Measurements from ENCODE around the gene FUT8. TPM values are rescaled to one million over a fixed set of nuclear protein-coding genes. Genes with fewer than 3 reads are reported as not detected.

Gene FUT8
- total and polyA plus RNA-seq, 2 donors (not counting 1 experiment from before 2014, with no cell fraction given), result 13.2 to 91.8 TPM

DNA sequence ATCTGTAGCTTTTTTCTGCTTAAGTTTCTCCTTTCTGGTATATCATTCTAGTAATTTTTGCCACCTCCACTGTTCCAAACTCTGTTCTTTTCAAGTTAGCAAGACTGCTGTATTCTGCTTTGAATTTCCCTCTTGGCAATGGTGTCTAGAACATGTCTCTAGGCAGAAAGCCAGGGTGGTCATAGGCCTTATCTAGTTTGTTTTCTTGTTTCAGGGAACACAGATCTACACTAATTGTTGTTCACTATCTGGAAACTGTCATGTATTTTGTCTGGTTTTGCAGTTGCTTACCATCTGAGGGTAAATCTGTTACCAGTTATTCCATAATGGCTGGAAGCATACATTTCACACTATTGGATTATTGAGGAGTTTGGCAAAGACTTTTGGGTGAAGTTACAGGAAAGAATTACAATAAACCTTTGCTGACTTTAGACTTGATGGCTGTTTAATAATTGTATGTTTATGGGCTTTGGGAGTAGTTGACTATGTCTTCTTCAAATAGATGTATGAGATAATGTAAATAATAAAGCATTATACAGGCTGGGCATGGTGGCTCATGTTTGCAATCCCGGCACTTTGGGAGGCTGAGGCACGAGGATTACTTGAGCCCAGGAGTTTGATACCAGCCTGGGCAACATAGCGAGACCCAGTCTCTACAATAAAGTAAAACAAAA lies 41.4 kb downstream of the FUT8 start:
- H3K4me1 Mint-ChIP-seq, result peaks cover 42% of the 10 kb centered on the region
- Histone ChIP-seq H3K36me3 (replicated peaks in 1 of 2; ENCODE audit: control extremely low read depth in 1 of 2, control insufficient read depth in 1 of 2, extremely low read depth in 1 of 2, insufficient read depth in 2 of 2, low read length in 1 of 2) (peaks cover 8 to 24% of the 10 kb centered on the region in 2 experiments), H3K9me3 (ENCODE audit: control extremely low read depth in 1 of 3, control insufficient read depth in 2 of 3, insufficient read depth in 1 of 3, low read length in 2 of 3) (peaks cover 5 to 19% (median 12%) of the 10 kb centered on the region in 3 donors), H3K79me2 (ENCODE audit: control insufficient read depth, insufficient read depth, low read length) (peaks cover 66% of the 10 kb centered on the region), H3K27ac (ENCODE audit: low read length in 2 of 2) (no peak overlapping the region), H3K27me3 (replicated peaks in 1 of 4; ENCODE audit: control extremely low read depth in 1 of 4, control insufficient read depth in 3 of 4, insufficient read depth in 4 of 4, low read length in 3 of 4) (no peaks in the 10 kb centered on the region), H3K4me2 (replicated peaks; ENCODE audit: low read depth, low read length, poor library complexity, severe bottlenecking) (no peak overlapping the region), H2AFZ (ENCODE audit: insufficient read depth, low read depth, low read length, poor library complexity, severe bottlenecking) (no peak overlapping the region), H3K4me1 (ENCODE audit: control insufficient read depth in 2 of 2, insufficient read depth in 2 of 2, low read length in 2 of 2) (peaks cover 0 to 3% of the 10 kb centered on the region in 2 donors), H3K9ac (ENCODE audit: low read length) (no peak overlapping the region), H4K20me1 (ENCODE audit: control insufficient read depth, insufficient read depth, low read length, poor library complexity, severe bottlenecking) (peaks cover 19% of the 10 kb centered on the region), H3K4me3 (ENCODE audit: control extremely low read depth in 1 of 5, extremely low read depth in 1 of 5, insufficient read depth in 1 of 5, low read depth in 2 of 5, low read length in 4 of 5) (no peak overlapping the region)
- no CpG with 5 or more reads among the region's 3 CpGs for WGBS (ENCODE audit: insufficient coverage)
- ATAC-seq (ENCODE audit: low read depth), result no peak
- H3K27ac Mint-ChIP-seq, result peak overlapping the region; percentile 5
- intact Hi-C loops (cut with micrococcal nuclease), result no loop called here
- DNase-seq, result no peak
- ChIA-PET CTCF (no interaction called here), POLR2A (no interaction called here)
- no peak for TF ChIP-seq CTCF (IDR thresholded peaks at IDR 0.05)
- no peak for TF ChIP-seq EZH2 (IDR thresholded peaks at IDR 0.05; ENCODE audit: borderline replicate concordance, insufficient read depth, low read depth, low read length, poor library complexity, severe bottlenecking)
- no peak overlapping the region for H3K4me3 Mint-ChIP-seq
- H3K9me3 Mint-ChIP-seq (ENCODE audit: insufficient read depth), result peaks cover 9% of the 10 kb centered on the region
- no peaks in the 10 kb centered on the region for H3K27me3 Mint-ChIP-seq

DNA sequence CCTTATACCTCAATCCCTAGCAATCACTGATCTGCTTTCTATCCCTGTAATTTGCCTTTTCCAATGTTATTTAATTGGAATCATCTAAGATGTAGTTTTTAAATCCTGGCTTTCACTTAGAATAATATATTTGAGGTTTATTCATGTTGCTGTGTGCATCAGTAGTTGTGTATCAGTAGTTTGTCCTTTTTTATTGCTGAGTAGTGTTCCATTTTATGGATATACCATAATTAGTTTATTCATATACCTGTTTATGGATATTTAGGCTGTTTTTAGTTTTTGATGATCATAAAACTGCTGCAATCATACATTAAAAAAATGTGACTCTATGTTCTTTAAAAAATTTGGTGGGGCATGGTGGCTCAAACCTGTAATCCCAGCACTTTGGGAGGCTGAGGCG lies 43.7 kb downstream of the FUT8 start:
- Histone ChIP-seq H2AFZ (ENCODE audit: insufficient read depth, low read depth, low read length, poor library complexity, severe bottlenecking) (no peak overlapping the region), H3K9me3 (ENCODE audit: control extremely low read depth in 1 of 3, control insufficient read depth in 2 of 3, insufficient read depth in 1 of 3, low read length in 2 of 3) (peaks cover 5 to 13% (median 10%) of the 10 kb centered on the region in 3 donors), H3K4me1 (ENCODE audit: control insufficient read depth in 2 of 2, insufficient read depth in 2 of 2, low read length in 2 of 2) (peaks cover 4 to 5% of the 10 kb centered on the region in 2 donors), H3K36me3 (replicated peaks in 1 of 2; ENCODE audit: control extremely low read depth in 1 of 2, control insufficient read depth in 1 of 2, extremely low read depth in 1 of 2, insufficient read depth in 2 of 2, low read length in 1 of 2) (peaks cover 6 to 28% of the 10 kb centered on the region in 2 experiments), H3K4me3 (ENCODE audit: control extremely low read depth in 1 of 5, extremely low read depth in 1 of 5, insufficient read depth in 1 of 5, low read depth in 2 of 5, low read length in 4 of 5) (no peak overlapping the region), H3K79me2 (ENCODE audit: control insufficient read depth, insufficient read depth, low read length) (peaks cover 45% of the 10 kb centered on the region), H4K20me1 (ENCODE audit: control insufficient read depth, insufficient read depth, low read length, poor library complexity, severe bottlenecking) (peaks cover 11% of the 10 kb centered on the region), H3K27me3 (replicated peaks in 1 of 4; ENCODE audit: control extremely low read depth in 1 of 4, control insufficient read depth in 3 of 4, insufficient read depth in 4 of 4, low read length in 3 of 4) (no peaks in the 10 kb centered on the region), H3K9ac (ENCODE audit: low read length) (no peak overlapping the region), H3K4me2 (replicated peaks; ENCODE audit: low read depth, low read length, poor library complexity, severe bottlenecking) (no peak overlapping the region), H3K27ac (ENCODE audit: low read length in 2 of 2) (no peak overlapping the region)
- no CpG with 5 or more reads among the region's 1 CpG for WGBS (ENCODE audit: insufficient coverage)
- no peaks in the 10 kb centered on the region for H3K27me3 Mint-ChIP-seq
- ATAC-seq (ENCODE audit: low read depth) (no peak), DNase-seq (no peak)
- peaks cover 9% of the 10 kb centered on the region for H3K9me3 Mint-ChIP-seq (ENCODE audit: insufficient read depth)
- ChIA-PET POLR2A (no interaction called here), CTCF (no interaction called here)
- TF ChIP-seq CTCF (IDR thresholded peaks at IDR 0.05), result no peak
- no peak for TF ChIP-seq EZH2 (IDR thresholded peaks at IDR 0.05; ENCODE audit: borderline replicate concordance, insufficient read depth, low read depth, low read length, poor library complexity, severe bottlenecking)
- intact Hi-C loops (cut with micrococcal nuclease), result no loop called here
- no peak overlapping the region for H3K27ac Mint-ChIP-seq
- no peak overlapping the region for H3K4me3 Mint-ChIP-seq
- H3K4me1 Mint-ChIP-seq, result peaks cover 50% of the 10 kb centered on the region
